HCT116 (cell line): ENCODE measurements around the gene TLE4. TPM values are rescaled to one million over a fixed set of nuclear protein-coding genes. Genes with fewer than 3 reads are reported as not detected.

Source experiments
- ATAC-seq: fragments of 200-7000 bp; cut with Tn5 transposase; 2 replicates; pipeline ENCODE4 v1.9.1; 2020; ENCODE audit warnings: mild to moderate bottlenecking, moderate library complexity
- BruUV-seq: library from RNA; stranded (reverse); fragments of 400-500 nt; replicated peaks from 2 replicates; lab custom pipeline; 2021; lab: Mats Ljungman, UMichigan
- CTCF ChIA-PET: fragments of 300-600 bp; sonication (Branson Sonifier 250); formaldehyde crosslinking; loops from one replicate; lab custom pipeline; 2021; ENCODE audit warnings: antibody characterized with exemption; lab: Charles Lee
- POLR2A ChIA-PET: fragments of 300-600, 350-600 bp; sonication (Branson Sonifier 250); formaldehyde crosslinking; loops from one replicate; lab custom pipeline; 2021; ENCODE audit warnings: antibody characterized with exemption; lab: Charles Lee
- RAD21 ChIA-PET, 2 experiments: fragments of 300-600 bp; sonication (Branson Sonifier 250); formaldehyde crosslinking; loops; one replicate each; lab custom pipeline; 2023; ENCODE audit warnings: low total read pairs in 2 of 2; ENCODE audit not compliant: uncharacterized antibody in 2 of 2, unreplicated experiment in 2 of 2, low non-redundant PET in 1 of 2; lab: Charles Lee
- DNase-seq: peaks from one replicate; pipeline ENCODE4 v3.0.0-alpha.2; 2010; ENCODE audit warnings: low read depth, low spot score
- H2AFZ ChIP-seq: fragments of 200-600 bp; shearing (Covaris generic), sonication (generic); 2 replicates; pipeline ENCODE4 v1.6.1; 2017; ENCODE audit warnings: low read depth, mixed run types, mixed read lengths, antibody characterized with exemption, low read length; ENCODE audit not compliant: poor library complexity, severe bottlenecking
- H3K27ac ChIP-seq: 2 replicates; pipeline ENCODE4 v1.5.1; 2012; ENCODE audit warnings: low read depth, low read length
- H3K27me3 ChIP-seq: fragments of 200-600 bp; sonication (generic); 2 replicates; pipeline ENCODE4 v1.6.1; 2016; ENCODE audit warnings: mixed run types, low read length, mixed read lengths; ENCODE audit not compliant: insufficient read depth
- H3K36me3 ChIP-seq, 2 experiments: fragments of 200-500 bp in 1 of 2; fragments of 200-600 bp in 1 of 2; sonication (Bioruptor generic) in 1 of 2; sonication (generic) in 1 of 2; 2 replicates each; pipeline versions ENCODE4 v1.5.1 to v1.6.1; 2014 to 2016; ENCODE audit warnings: low read length in 2 of 2, inconsistent platforms in 1 of 2, mixed read lengths in 1 of 2, mixed run types in 1 of 2; ENCODE audit not compliant: insufficient read depth in 2 of 2, control insufficient read depth in 1 of 2
- H3K4me1 ChIP-seq, 2 experiments: fragments of 200-600 bp in 1 of 2; sonication (generic) in 1 of 2; 2 replicates each; pipeline versions ENCODE4 v1.5.1 to v1.6.1; 2012 to 2017; ENCODE audit warnings: low read length in 2 of 2, inconsistent platforms in 1 of 2, mild to moderate bottlenecking in 1 of 2, mixed read lengths in 1 of 2, mixed run types in 1 of 2, moderate library complexity in 1 of 2; ENCODE audit not compliant: insufficient read depth in 2 of 2, control insufficient read depth in 1 of 2
- H3K4me2 ChIP-seq: fragments of 200-600 bp; sonication (generic); 2 replicates; pipeline ENCODE4 v1.6.1; 2017; ENCODE audit warnings: mixed run types, low read length, mixed read lengths
- H3K4me3 ChIP-seq, 2 experiments: fragments of 200-600 bp in 1 of 2; sonication (generic) in 1 of 2; replicated peaks in 1 of 2; 2 replicates each; pipeline ENCODE4 v1.5.1; 2011 to 2016; ENCODE audit warnings: low read length in 2 of 2, control low read depth in 1 of 2, low read depth in 1 of 2, mild to moderate bottlenecking in 1 of 2, mixed read lengths in 1 of 2, mixed run types in 1 of 2
- H3K79me2 ChIP-seq: fragments of 200-600 bp; sonication (generic); 2 replicates; pipeline ENCODE4 v1.6.1; 2017; ENCODE audit warnings: mild to moderate bottlenecking, mixed run types, low read length, moderate library complexity, mixed read lengths; ENCODE audit not compliant: insufficient read depth
- H3K9ac ChIP-seq: fragments of 200-600 bp; sonication (generic); 2 replicates; pipeline ENCODE4 v1.6.1; 2016; ENCODE audit warnings: low read length, mixed read lengths
- H3K9me2 ChIP-seq: fragments of 200-600 bp; sonication (generic), shearing (Covaris generic); 2 replicates; pipeline ENCODE4 v1.6.1; 2017; ENCODE audit warnings: mixed run types, mild to moderate bottlenecking, moderate library complexity; ENCODE audit not compliant: insufficient read depth
- H3K9me3 ChIP-seq, 2 experiments: fragments of 200-500 bp in 1 of 2; fragments of 200-600 bp in 1 of 2; sonication (Bioruptor generic) in 1 of 2; sonication (generic) in 1 of 2; 2 replicates each; pipeline ENCODE4 v1.6.1; 2014 to 2017; ENCODE audit warnings: low read length in 2 of 2, mixed read lengths in 2 of 2, inconsistent platforms in 1 of 2, low read depth in 1 of 2, mild to moderate bottlenecking in 1 of 2, mixed run types in 1 of 2, moderate library complexity in 1 of 2; ENCODE audit not compliant: control insufficient read depth in 1 of 2, insufficient read depth in 1 of 2
- H4K20me1 ChIP-seq: fragments of 200-600 bp; sonication (generic), shearing (Covaris generic); 2 replicates; pipeline ENCODE4 v1.6.1; 2017; ENCODE audit warnings: mixed run types, mild to moderate bottlenecking, moderate library complexity; ENCODE audit not compliant: insufficient read depth
- CBX3 ChIP-seq: IDR thresholded peaks from 2 replicates; pipeline ENCODE4 v1.6.1; 2012; ENCODE audit warnings: low read depth
- EGR1 ChIP-seq: IDR thresholded peaks from 2 replicates; pipeline ENCODE4 v1.6.1; 2012; ENCODE audit warnings: low read depth
- EZH2phosphoT487 ChIP-seq: fragments of 200-600 bp; IDR thresholded peaks from 2 replicates; pipeline ENCODE4 v1.6.1; 2018; ENCODE audit warnings: antibody characterized with exemption, borderline replicate concordance
- JUND ChIP-seq: IDR thresholded peaks from 2 replicates; pipeline ENCODE4 v1.6.1; 2012
- POLR2AphosphoS5 ChIP-seq: IDR thresholded peaks from 2 replicates; pipeline ENCODE4 v1.6.1; 2011; ENCODE audit warnings: mild to moderate bottlenecking, low read depth, low read length, moderate library complexity
- RAD21 ChIP-seq: IDR thresholded peaks from 2 replicates; pipeline ENCODE4 v1.6.1; 2012; ENCODE audit warnings: low read depth, mild to moderate bottlenecking
- SIN3A ChIP-seq: IDR thresholded peaks from 2 replicates; pipeline ENCODE4 v1.6.1; 2012; ENCODE audit warnings: low read depth
- SRF ChIP-seq: IDR thresholded peaks from 2 replicates; pipeline ENCODE4 v1.6.1; 2012; ENCODE audit warnings: low read depth
- TCF7L2 ChIP-seq: IDR thresholded peaks from 2 replicates; pipeline ENCODE4 v1.7.0; 2011; ENCODE audit warnings: borderline replicate concordance, inconsistent platforms; ENCODE audit not compliant: insufficient read depth, insufficient read length; ENCODE audit errors: extremely low read depth
- YY1 ChIP-seq: IDR thresholded peaks from 2 replicates; pipeline ENCODE4 v1.6.1; 2011; ENCODE audit warnings: low read length, low read depth, moderate library complexity, mild to moderate bottlenecking; ENCODE audit not compliant: insufficient replicate concordance; ENCODE audit errors: extremely low read depth
- intact Hi-C: fragments of 100-400 bp; cut with micrococcal nuclease; formaldehyde crosslinking; loops from 2 replicates; pipeline ENCODE4 v1.10.0; 2022
- total RNA-seq: library from RNA; stranded (reverse); gene quantifications from one replicate; pipeline ENCODE4 v1.2.1, GENCODE V29; 2021; ENCODE audit not compliant: unreplicated experiment
- TF ChIP-seq, protein P1 (sequence below): IDR thresholded peaks from 2 replicates; pipeline ENCODE4 v1.6.1; 2012; ENCODE audit warnings: low read depth
- TF ChIP-seq, protein P2 (sequence below): IDR thresholded peaks from 2 replicates; pipeline ENCODE4 v1.6.1; 2012
- TF ChIP-seq, protein P3 (sequence below): IDR thresholded peaks from 2 replicates; pipeline ENCODE4 v1.6.1; 2012

TLE4 gene
- total RNA-seq, 1 experiment from 2014 or later = 0.39 TPM

DNA sequence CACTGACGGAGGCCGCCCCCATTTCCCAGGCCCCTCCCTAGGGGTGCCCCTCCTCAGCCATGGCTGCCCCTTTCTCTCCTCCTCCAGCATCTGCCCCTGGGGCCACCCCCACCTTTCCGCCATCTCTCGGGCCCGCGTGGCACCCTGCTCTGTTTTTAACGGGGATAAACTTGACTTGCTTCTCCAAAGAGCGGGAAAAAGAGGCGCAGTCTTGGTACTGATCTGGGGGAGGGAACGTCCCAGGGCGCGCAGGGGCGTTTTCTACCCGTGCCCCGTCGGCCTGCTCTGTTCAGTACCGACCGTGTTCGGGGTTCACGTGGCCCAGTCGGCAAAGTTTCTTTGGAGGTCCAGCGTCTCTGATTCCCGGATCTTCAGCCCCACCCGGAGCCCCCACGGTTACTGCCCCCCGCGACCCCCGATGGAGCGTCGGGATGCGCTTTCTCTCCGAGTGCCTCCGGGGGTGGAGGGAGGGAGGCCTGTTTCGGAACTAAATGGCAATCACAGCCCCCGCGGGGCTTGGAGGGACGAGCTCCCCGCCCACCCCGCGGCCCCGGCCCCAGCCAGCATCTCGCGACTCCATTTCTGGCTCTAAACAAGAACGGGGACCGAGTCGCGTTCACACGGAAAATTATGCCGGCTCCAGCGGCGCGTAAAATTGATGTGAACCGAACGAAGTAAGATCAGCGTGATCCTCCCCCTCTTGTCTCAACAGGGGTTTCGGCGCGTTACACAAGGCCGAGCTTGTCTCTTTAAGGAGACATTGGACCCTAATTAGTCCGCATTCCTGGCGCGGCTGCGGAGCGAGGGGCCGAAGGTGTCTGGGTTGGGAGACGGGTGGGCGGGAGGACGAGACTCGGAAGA is 1.1 kb upstream of the TLE4 start:
- Histone ChIP-seq H3K4me1 (no peaks in the 10 kb centered on the region), H3K4me3 (no peak overlapping the region), H3K27me3 (no peaks in the 10 kb centered on the region), H3K79me2 (no peaks in the 10 kb centered on the region), H4K20me1 (no peaks in the 10 kb centered on the region), H2AFZ (no peak overlapping the region), H3K4me2 (no peak overlapping the region), H3K9ac (no peak overlapping the region), H3K27ac (no peak overlapping the region), H3K36me3 (no peaks in the 10 kb centered on the region), H3K9me3 (peaks cover 0 to 20% of the 10 kb centered on the region in 2 experiments; a peak in 2 of 4 replicates), H3K9me2 (no peaks in the 10 kb centered on the region)
- CTCF ChIA-PET = no interaction called here
- DNase-seq (no peak), ATAC-seq (no peak)
- no peak for TF ChIP-seq SIN3A
- no peak for TF ChIP-seq TCF7L2
- no peak for TF ChIP-seq RAD21
- TF ChIP-seq CBX3 = no peak
- no peak for TF ChIP-seq EGR1
- TF ChIP-seq SRF = no peak
- TF ChIP-seq EZH2phosphoT487 = no peak
- TF ChIP-seq POLR2AphosphoS5 = no peak
- TF ChIP-seq, protein P1, sequence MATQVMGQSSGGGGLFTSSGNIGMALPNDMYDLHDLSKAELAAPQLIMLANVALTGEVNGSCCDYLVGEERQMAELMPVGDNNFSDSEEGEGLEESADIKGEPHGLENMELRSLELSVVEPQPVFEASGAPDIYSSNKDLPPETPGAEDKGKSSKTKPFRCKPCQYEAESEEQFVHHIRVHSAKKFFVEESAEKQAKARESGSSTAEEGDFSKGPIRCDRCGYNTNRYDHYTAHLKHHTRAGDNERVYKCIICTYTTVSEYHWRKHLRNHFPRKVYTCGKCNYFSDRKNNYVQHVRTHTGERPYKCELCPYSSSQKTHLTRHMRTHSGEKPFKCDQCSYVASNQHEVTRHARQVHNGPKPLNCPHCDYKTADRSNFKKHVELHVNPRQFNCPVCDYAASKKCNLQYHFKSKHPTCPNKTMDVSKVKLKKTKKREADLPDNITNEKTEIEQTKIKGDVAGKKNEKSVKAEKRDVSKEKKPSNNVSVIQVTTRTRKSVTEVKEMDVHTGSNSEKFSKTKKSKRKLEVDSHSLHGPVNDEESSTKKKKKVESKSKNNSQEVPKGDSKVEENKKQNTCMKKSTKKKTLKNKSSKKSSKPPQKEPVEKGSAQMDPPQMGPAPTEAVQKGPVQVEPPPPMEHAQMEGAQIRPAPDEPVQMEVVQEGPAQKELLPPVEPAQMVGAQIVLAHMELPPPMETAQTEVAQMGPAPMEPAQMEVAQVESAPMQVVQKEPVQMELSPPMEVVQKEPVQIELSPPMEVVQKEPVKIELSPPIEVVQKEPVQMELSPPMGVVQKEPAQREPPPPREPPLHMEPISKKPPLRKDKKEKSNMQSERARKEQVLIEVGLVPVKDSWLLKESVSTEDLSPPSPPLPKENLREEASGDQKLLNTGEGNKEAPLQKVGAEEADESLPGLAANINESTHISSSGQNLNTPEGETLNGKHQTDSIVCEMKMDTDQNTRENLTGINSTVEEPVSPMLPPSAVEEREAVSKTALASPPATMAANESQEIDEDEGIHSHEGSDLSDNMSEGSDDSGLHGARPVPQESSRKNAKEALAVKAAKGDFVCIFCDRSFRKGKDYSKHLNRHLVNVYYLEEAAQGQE = no peak
- TF ChIP-seq, protein P2, sequence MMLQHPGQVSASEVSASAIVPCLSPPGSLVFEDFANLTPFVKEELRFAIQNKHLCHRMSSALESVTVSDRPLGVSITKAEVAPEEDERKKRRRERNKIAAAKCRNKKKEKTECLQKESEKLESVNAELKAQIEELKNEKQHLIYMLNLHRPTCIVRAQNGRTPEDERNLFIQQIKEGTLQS = no peak
- no peak for TF ChIP-seq YY1
- TF ChIP-seq, protein P3, sequence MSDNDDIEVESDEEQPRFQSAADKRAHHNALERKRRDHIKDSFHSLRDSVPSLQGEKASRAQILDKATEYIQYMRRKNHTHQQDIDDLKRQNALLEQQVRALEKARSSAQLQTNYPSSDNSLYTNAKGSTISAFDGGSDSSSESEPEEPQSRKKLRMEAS = no peak
- no peak for TF ChIP-seq JUND
- no TSS peak for BruUV-seq
- RAD21 ChIA-PET = no interaction called here
- POLR2A ChIA-PET = no interaction called here
- intact Hi-C loops = no loop called here
